ENCODE results near the gene INTS6.
A peak's percentile ranks its signal among the peaks of the same experiment; 100 is the strongest.

The INTS6 gene

GRCh38 chr13:51412431-51412830 lies 40.4 kb downstream of the INTS6 start:
- no peak for DNase-seq

- no peak for DNase-seq
Observed at GRCh38 chr13:51405176-51405575, 47.7 kb downstream of the INTS6 start.

- peak in 1 of 51 donors; percentile 11 for DNase-seq
Observed at GRCh38 chr13:51397262-51397941, 55.4 kb downstream of the INTS6 start.

DNA sequence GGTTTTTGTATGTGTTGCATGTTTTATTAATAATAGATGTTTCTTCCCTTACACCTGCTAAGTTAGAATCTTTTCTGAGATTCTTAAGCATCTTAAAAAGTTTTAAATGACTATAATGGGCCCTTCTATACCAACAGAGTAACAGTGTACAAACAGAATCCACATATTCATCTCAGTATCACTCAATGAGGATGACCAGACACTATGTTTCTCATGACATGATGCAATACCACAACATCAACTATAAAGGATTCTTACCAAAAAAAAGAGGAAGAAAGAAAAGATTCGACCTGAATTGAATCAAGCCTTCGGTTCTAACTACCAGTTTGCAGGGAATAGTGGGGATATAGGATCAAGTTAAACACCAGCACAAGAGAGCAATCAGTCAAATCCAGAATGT lies 56.5 kb downstream of the INTS6 start:
- DNase-seq = no peak

GRCh38 chr13:51394724-51395123 lies 58.1 kb downstream of the INTS6 start:
- no peak for DNase-seq

GRCh38 chr13:51385114-51385513 lies 67.7 kb downstream of the INTS6 start:
- no peak for DNase-seq

DNA sequence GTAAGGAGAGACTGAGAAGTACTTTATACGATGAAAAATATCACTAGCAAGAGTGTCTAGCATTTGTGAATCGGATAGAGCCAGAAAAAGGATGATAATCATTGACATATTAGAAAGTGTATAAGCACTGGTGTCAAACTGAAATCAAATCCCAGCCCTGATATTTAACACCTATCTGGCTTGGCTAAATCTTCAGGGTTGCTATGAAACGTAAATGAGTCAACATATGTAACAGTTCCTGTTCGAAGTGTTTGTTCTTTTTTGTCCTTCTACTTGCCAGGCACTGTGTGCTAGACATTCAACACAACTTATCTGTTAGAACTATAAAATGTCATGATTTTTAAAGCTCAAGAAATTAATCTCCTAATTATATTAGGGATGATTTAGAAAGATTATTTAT lies 72.6 kb downstream of the INTS6 start:
- no peak for DNase-seq

- no peak for DNase-seq
Observed at GRCh38 chr13:51373451-51373850, 79.4 kb downstream of the INTS6 start.

DNA sequence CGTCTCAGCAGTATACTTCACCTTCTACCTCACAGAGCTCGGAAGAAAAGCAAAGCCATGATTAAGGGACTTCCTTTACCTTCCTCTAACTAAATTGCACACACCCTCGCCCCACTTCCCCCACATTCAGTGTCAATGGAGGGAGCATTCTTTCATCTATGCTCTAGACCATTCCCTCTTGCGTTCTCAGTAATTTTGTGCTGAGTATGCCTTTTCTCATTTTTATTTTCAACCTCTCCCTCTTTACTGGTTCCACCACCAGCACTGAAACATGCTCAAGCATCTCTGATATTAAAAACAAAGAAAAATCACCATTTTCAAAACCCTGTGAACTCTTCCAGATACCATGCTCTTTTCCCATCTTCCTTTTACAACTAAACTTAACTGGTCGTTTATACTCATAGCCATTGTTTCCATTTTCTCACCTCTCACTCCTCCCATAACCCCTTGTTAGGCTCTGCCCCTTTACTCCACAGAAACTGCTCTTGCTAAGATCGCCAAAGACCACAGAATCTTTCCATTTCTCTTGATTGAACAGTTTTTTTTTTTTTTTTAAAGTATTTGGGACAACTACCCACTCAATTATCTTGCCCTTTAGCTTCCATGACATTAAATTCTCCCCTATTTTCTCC lies 81.0 kb downstream of the INTS6 start:
- DNase-seq = no peak

GRCh38 chr13:51370811-51371210 lies 82.0 kb downstream of the INTS6 start:
- DNase-seq = no peak

DNA sequence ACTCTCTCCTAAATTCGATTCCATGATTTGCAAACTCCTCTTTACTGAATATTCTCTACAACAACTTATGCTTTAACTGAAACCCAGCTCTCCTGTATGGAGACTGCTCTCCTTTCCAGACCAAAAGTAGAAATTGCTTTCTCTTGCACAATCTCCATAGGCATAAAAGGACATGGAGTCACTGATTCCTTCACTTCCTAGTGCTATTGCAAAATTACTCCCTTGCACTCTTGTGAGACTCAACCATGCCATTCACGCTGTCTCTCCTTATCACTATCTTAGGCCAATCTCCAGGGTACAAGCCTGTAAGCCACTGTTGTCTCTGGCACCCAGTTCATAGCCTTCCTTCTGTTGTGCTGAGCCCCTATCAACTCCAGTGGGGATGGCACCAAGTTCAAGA lies 82.7 kb downstream of the INTS6 start:
- DNase-seq = no peak

GRCh38 chr13:51364404-51365008 lies 88.3 kb downstream of the INTS6 start:
- no peak for DNase-seq

DNA sequence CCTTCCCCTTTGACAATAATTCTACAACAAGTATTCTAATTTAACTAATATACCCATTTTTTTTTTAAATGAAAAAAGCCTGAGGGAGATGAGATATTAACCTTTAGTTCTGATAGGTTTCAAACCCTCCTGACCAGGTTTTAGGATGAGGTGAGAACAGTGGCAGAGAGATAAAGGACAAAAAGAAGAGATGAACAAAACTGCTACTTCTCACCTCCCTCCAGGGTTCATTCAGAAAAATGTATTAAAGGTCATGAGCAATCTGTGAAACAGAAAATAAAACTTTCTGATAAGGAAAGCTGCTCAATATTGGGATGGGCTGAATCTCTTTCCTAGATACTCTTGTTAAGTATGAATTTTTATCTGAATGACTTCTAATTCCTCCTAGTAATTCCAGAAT lies 89.2 kb downstream of the INTS6 start:
- no peak for DNase-seq

- DNase-seq = no peak
Observed at GRCh38 chr13:51361106-51361505, 91.7 kb downstream of the INTS6 start.

DNA sequence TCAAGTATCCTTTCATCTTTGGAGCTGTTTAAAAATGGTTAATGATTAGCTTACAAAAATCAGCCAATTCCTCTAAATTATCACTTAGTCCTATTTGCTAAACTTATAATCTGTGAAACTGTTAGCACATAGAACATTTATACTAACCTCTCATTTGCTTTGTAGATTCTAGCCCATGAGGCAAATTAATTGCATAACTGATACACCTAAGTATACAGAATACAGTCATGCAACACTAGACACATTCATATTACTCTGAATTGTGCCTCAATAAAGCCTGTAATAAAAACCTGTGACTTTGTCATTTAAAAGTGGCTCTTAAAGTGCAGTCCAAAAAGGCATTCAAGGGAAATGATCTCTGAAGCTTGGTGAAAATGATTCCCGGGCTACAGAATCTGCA lies 92.3 kb downstream of the INTS6 start:
- DNase-seq = no peak

DNA sequence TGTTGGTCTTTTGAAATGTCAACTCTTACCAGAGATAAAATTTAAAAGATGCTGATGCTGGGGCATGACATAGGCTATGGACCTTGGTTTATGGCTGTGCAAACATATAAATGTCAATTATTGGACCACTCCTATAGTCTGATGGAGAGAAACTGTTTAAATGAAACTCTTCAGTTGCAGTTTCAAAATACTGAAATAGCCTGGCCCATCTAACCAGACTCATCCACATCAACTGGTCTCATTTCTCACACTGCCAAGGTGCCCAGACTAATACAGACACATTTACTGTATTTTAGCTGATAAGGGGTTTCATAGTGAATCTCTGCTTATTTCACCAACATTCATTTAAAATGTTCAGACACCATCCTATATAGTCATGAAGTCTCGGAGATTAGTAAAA lies 93.5 kb downstream of the INTS6 start:
- no peak for DNase-seq

DNA sequence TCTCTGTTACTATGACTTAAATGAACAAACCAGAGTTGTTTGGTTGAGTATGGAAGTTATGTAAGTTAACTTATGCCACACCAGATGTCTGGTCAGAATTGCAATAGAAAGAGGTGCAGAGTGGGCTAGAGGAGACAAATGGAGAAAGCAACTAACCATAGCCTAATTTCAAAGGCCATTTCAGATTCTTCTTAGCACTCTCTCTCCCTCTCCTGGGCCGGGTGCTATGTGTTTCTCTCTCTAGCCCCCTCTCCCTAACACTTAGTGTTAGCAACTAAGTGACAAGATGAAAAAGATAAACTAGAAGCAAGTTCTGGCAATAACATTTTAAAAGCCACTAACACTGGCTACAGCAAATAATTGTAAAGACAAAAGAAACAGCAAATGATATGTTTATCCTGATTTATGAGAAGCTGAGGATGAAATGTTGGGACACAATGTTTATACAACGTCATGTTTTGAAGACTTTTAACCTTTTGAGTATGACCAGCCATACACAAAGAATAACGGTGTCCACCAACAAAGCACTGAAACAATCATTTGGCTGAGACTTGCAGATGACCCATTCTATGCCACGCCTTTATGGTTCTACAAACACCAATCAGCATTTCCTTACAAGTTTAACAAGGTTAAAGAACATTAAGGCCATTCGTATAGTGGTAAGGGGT lies 94.8 kb downstream of the INTS6 start:
- no peak for DNase-seq

DNA sequence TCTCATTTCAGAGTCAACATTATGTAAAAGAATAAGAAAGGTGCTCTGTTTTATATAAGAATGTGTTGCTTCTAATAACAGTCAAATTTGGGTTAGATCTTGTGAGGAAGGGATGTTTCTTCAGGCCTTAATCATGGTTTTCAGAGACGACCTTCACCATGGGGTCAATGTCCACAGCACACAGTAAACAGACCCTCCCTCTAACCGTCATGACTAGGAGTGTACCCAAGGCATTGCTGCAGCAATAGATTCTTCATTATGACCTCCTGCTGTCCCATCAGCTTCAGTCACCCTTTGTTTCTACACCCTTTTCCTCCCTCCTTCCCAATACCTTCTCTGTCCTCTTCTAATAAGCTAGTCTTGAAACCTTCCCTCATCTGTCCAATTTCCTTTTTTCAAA lies 97.6 kb downstream of the INTS6 start:
- DNase-seq = no peak

DNA sequence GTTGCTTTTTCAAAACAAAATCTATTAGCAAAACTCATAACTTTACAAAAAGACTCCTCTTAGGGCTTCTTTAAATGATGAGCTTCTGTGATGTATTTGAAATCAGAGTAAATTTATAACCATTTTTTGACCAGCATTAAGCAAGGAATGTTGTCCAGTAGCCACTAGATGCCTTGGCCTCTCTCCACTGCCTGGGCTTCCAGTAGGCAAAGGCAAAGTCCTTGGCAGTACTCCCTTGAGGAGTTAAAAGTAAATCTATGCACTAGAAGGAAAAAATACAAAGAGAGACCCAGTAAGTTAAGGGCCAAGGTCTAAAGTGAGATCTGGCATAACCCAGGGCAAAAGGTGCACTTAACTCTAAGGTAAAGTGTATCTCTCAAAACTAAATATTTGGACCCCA lies 103.8 kb downstream of the INTS6 start:
- no peak for DNase-seq

DNA sequence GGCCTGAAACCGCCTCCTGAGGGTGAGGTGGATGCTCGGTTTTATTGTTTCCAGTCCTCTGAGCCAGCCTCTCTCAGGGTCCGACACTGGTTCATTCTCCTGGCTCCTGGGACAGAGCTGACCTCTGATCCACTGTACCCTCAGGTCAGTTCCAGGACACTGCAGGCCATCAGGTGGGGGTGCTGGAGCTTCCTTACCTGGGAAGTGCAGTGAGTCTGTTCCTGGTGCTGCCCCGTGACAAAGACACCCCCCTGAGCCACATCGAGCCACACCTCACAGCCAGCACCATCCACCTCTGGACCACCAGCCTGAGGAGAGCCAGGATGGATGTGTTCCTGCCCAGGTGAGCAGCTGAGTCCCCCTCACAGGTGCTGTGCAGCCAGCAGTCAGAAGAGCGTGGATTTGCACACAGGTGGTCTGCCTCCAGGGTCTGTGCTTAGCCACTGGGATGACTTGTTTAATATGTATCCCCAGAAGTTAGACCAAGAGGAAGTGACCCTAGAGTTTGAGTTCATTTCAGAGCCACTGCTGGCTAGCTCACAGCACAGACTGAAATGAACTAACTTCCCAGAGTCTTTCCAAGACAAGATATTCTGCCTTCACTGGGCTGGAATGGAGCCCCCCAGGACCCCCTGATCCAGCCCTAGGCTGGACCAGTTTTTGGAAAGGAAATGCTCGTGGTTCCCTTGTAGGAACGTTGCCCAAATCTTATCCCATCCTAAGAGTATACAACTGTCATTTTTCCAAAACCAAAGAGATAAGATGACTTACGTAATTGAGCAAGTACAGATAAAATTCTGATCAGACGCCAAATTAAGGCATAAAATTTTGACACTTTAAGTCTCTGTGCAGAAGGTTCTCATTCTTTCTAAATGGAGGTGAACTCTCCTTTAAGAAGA lies 104.5 kb downstream of the INTS6 start:
- DNase-seq = no peak

- DNase-seq = no peak
Observed at GRCh38 chr13:51347099-51347498, 105.7 kb downstream of the INTS6 start.

DNA sequence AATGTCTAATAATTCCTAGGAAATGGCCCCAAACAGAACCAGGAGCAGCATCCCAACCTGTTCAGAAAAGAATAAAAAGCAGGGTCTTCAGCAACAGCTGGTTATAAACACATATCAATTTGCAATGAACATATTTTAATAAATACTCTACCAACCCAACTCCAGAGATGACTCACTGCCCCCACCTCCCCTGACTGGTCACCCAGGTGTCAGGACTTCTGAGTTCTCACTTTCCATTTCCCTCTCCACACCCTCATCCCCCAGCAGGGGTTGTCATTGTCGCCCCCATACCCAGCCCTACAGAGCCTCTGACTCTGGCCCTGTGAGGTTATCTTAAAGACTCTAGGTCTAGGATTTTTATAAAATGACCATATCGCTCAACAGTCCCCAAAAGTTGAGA lies 106.4 kb downstream of the INTS6 start:
- DNase-seq = no peak
